Stomach (tissue), 4 donors: ENCODE data around the gene DACT2.

Experiments
- CTCF ChIP-seq, 7 experiments: fragments of 450-650 bp in 4 of 7; fragments of 200-600 bp in 3 of 7; sonication (generic) in 3 of 7; IDR thresholded peaks; one replicate each; pipeline ENCODE4 v1.5.1; 2016 to 2019; ENCODE audit warnings: antibody characterized with exemption in 7 of 7, control low read depth in 2 of 7, mild to moderate bottlenecking in 1 of 7
- POLR2A ChIP-seq, 4 donors: fragments of 450-650 bp; IDR thresholded peaks; one replicate each; pipeline ENCODE4 v1.6.1; 2016; ENCODE audit warnings: antibody characterized with exemption in 4 of 4, control low read depth in 2 of 4, mild to moderate bottlenecking in 1 of 4, moderate library complexity in 1 of 4

- TF ChIP-seq POLR2A (IDR thresholded peaks at IDR 0.05) (no peak), CTCF (IDR thresholded peaks at IDR 0.05) (no peak)
Measured at GRCh38 chr6:168277274-168277669, 42.3 kb downstream of the DACT2 start.
